LNCAP (cell line): ENCODE measurements around the gene CCDC88B.
A peak's percentile ranks its signal among the peaks of the same experiment; 100 is the strongest.

ENCODE experiments used
- TF ChIP-seq, protein P1 (sequence below): fragments of 450-650 bp; IDR thresholded peaks from 2 replicates; pipeline ENCODE4 v1.5.1; 2017; ENCODE audit warnings: mild to moderate bottlenecking

Gene CCDC88B

DNA sequence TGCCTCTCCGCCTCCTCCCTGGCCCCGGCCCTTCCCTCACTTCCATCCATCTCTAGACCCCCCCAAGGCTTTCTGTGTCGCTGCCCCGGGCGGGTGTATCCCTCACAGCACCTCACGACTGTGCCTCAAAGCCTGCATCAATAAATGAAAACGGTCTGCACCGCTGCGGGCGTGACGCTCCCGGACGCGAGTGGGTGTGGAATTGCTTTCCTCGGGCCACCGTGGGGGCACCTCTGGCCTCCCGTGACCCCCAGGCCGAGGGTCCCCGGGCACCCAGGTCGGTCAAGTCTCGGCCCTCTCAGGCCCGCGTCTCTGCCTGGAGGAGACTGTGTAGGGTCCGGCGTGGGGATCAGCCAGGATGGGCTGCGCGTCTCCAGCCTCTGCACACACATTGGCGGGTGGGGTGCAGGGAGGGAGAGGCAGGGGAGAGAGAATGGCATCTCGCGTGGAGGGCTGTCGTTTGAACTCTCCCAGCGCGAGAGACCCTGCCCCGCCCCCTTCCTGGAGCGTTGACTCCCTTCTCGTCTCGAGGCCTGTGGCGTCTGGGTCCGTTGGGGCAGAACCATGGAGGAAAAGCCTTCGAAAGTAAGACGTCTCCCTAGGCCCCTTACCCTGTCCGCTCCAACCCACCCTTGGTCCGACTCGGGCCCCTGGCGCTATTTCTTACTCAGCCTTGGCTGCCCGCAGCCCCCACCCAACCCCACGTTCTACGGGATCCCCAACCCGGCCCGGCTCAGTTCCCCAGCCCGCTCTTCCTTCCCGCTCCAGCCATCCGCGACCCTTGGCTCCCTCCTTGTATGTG is 40.0 kb upstream of the CCDC88B start, which contains the start of gene CATSPERZ:
Gene CATSPERZ, plus strand, starts transcription at position 512 of the 802 bp plus-strand sequence. Its CDS starts 53 bp downstream, at position 565.
- TF ChIP-seq, protein P1, sequence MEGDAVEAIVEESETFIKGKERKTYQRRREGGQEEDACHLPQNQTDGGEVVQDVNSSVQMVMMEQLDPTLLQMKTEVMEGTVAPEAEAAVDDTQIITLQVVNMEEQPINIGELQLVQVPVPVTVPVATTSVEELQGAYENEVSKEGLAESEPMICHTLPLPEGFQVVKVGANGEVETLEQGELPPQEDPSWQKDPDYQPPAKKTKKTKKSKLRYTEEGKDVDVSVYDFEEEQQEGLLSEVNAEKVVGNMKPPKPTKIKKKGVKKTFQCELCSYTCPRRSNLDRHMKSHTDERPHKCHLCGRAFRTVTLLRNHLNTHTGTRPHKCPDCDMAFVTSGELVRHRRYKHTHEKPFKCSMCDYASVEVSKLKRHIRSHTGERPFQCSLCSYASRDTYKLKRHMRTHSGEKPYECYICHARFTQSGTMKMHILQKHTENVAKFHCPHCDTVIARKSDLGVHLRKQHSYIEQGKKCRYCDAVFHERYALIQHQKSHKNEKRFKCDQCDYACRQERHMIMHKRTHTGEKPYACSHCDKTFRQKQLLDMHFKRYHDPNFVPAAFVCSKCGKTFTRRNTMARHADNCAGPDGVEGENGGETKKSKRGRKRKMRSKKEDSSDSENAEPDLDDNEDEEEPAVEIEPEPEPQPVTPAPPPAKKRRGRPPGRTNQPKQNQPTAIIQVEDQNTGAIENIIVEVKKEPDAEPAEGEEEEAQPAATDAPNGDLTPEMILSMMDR, result no peak

DNA sequence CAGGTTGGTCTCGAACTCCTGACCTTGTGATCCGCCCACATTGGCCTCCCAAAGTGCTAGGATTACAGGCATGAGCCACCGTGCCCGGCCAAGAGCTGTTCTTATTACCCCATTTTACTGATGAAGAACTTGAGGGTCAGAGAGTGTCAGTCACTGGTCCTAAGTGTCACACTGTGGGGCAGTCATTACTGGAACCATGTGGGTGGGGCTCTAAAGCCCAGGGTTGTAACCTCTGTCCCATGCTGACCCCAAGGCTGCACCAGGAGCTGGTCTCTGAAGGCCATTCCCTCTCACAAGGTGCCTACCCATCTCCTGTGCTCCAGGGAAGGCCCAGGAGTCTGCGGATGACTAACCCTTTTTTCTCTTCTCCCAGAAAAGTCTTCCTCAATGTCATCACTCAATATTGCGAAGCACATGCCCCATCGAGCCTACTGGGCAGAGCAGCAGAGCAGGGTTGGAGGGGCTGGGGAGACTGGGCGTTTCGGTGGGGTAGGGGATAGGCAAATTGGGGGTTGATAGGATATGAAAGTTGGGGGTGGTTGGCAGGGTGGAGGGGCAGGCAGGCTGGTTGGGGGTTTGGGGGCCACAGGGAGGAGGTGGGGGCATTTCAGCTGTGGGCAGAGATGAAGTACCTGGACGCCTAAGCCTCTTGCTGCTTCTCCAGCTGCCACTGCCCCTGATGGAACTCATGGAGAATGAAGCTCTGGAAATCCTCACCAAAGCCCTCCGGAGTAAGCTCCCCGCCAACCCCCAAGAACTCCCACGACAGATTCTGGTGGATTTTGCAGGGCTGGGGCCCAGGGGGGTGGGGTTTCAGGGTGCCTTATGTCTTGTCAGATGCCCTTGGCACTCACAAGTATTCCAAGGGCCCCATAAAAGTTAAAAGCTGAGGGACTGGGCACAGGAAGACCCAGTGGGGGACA is 36.6 kb upstream of the CCDC88B start:
- TF ChIP-seq, protein P1, result no peak

DNA sequence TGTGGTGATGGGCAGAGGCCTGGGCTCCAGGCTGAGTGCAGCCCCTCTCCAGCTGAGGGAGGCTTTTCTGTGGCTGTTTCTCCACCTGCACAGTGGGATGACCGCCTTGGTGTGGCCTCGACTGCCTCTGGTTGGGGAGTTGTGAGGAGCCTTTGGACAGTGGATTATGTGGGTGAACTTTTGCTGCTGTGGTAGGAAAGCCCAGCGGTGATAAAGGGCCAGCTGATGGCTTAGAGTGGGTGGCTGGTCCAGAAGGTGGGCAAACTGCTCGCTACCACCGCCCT is 36.0 kb upstream of the CCDC88B start:
- TF ChIP-seq, protein P1, result no peak

DNA sequence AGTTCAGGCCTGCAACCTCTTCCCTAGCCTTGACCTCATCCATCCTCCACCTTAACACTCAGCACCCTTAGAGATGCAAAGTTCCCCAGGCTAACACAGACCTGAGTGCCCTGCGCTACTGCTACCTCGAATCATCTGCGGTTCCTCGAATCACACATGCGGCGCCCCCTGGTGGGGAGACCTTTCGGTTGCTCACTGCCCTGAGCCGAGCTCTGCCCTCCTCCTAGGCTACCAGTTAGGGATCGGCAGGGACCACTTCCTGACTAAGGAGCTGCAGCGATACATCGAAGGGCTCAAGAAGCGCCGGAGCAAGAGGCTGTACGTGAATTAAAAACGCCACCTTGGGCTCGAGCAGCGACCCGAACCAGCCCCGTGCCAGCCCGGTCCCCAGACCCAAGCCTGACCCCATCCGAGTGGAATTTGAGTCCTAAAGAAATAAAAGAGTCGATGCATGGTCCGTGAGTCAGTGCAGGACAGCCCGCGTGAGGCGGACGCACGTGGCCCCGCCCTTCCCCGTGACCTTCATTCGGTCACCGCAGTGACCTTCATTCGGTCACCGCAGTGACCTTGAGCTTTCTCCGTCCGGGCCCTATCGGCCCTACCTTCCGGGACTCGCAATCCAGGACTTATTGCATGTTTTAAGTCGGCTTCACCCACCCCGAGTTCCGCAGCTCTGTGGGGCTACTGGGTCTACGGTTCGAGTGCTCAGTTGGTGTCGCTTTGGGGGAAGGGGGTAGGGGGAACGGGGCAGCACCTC is 35.5 kb upstream of the CCDC88B start:
- TF ChIP-seq, protein P1, result peak; percentile 87

DNA sequence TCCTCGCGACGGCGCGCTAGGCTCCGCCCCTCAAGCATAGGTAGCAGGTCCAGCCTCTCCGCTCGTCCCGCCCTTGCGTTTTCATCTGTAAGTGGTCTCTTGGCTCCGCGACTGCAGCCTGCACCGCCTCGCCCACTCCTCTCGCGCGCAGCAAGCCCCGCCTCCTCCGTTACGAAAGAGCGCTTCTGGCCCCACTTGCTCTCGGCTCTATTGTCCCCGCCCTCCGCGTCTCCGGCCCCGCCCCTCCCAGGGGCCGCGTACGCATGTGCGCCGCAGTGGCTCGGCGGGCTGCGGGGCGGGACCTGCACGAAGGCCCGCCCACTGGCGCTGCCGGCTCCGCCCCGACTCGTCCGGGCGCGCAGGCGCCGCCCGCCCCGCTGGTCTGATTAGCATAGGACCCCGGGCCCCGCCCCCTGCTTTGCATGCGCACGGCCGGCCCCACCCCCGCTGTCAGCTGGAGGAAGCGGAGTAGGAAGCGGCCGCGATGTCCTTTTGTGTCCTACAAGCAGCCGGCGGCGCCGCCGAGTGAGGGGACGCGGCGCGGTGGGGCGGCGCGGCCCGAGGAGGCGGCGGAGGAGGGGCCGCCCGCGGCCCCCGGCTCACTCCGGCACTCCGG is 34.8 kb upstream of the CCDC88B start, which contains the start of gene ESRRA:
Gene ESRRA, plus strand, starts transcription at position 450 of the 616 bp plus-strand sequence. CDS start 1,656 bp downstream, outside the sequence.
- TF ChIP-seq, protein P1, result no peak

DNA sequence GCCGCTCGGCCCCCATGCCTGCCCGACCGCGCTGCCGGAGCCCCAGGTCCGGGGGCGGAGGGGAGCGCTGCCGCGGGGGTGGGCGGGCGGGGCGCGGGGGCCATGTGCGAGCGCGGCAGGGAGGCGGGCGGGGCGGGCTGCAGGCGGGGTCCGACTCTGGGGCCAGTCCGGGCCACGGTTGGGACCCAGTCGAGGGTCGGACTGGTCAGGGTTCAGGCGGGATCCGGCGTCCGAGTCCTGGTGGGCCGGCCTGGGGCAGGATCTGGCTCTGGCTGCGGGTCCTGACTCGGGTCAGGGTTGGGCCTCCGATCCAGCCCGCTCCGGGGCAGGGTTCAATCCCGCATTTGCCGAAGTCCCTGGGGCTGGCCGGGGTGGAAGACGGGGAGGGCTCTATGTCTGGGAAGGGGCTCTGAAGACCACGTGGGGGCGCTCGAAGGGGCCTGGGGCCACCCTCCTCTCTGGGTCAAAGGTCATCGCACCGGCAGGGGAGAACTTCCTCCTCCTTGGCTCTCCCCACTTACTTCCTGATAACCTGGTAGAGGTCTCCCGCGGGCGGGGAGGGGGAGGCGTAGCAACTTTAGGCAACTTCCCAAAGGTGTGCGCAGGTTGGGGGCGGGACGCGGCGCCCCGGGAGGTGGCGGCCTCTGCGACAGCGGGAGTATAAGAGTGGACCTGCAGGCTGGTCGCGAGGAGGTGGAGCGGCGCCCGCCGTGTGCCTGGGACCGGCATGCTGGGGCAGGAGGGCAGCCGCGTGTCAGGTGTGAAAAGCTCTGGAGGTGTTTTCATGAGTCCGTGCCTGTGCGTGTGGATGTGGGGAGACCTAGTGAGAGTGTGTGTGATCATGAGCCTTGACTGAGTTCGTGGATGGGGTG is 34.1 kb upstream of the CCDC88B start:
- TF ChIP-seq, protein P1, result peak; percentile 48
